Sigmoid colon (tissue), 7 donors: ENCODE results near the gene KRTAP1-5. TPM values are rescaled to one million over a fixed set of nuclear protein-coding genes. Genes with fewer than 3 reads are reported as not detected.
"Not testable (repeated sequence)": the region's sequence is repeated elsewhere in the genome, so short reads cannot be mapped to it uniquely, and the experiment has no call there.

Source experiments
- DNase-seq: peaks from one replicate; pipeline ENCODE4 v3.0.0-alpha.2; 2019
- H3K27ac ChIP-seq, 4 donors: fragments of 200-600 bp; sonication (generic); one replicate each; pipeline ENCODE4 v1.5.1; 2016 to 2019; ENCODE audit warnings: mild to moderate bottlenecking in 1 of 4
- H3K27me3 ChIP-seq, 3 donors: fragments of 200-600 bp; sonication (generic); one replicate each; pipeline ENCODE4 v1.5.1; 2019; ENCODE audit warnings: mild to moderate bottlenecking in 1 of 3
- H3K36me3 ChIP-seq, 4 donors: fragments of 200-600 bp; sonication (generic); one replicate each; pipeline ENCODE4 v1.5.1; 2016 to 2019
- H3K4me1 ChIP-seq, 4 donors: fragments of 200-600 bp; sonication (generic); one replicate each; pipeline ENCODE4 v1.5.1; 2017 to 2019
- H3K4me3 ChIP-seq, 4 donors: fragments of 200-600 bp; sonication (generic); one replicate each; pipeline ENCODE4 v1.5.1; 2017 to 2019; ENCODE audit warnings: mild to moderate bottlenecking in 2 of 4, moderate library complexity in 1 of 4
- H3K9me3 ChIP-seq, 4 donors: fragments of 200-600 bp in 3 of 4; sonication (generic) in 3 of 4; one replicate each; pipeline versions ENCODE4 v1.5.1 to v1.6.1; 2013 to 2019
- EP300 ChIP-seq, 4 donors: sonication (generic); formaldehyde crosslinking; IDR thresholded peaks; one replicate each; pipeline ENCODE4 v1.6.1; 2017; ENCODE audit warnings: antibody characterized with exemption in 4 of 4
- POLR2A ChIP-seq, 2 donors: fragments of 450-650 bp; IDR thresholded peaks; one replicate each; pipeline ENCODE4 v1.6.1; 2016; ENCODE audit warnings: antibody characterized with exemption in 2 of 2, mild to moderate bottlenecking in 2 of 2, moderate library complexity in 2 of 2
- POLR2AphosphoS5 ChIP-seq, 4 donors: sonication (generic); formaldehyde crosslinking; IDR thresholded peaks; one replicate each; pipeline ENCODE4 v1.6.1; 2017; ENCODE audit warnings: antibody characterized with exemption in 4 of 4
- WGBS, 2 donors: extraction: QIAGEN DNeasy Blood & Tissue Kit; methylation state at CpG; one replicate each; pipeline ENCODE4 v1.1.7; 2013; 5-methylcytosine and 5-hydroxymethylcytosine counted together
- intact Hi-C: fragments of 100-400 bp; cut with DNase I; formaldehyde crosslinking; loops from one replicate; pipeline ENCODE4 v1.15.1; 2023
- polyA plus RNA-seq, 3 donors: library from polyadenylated mRNA; stranded (reverse); fragments of 200-250 nt; gene quantifications; one replicate each; pipeline ENCODE4 v1.2.3, GENCODE V29; 2013
- total RNA-seq, 4 donors: library from RNA; depleted of rRNA; stranded (reverse); fragments of >200 nt; gene quantifications; one replicate each; pipeline ENCODE4 v1.1.0, GENCODE V29; 2016
- TF ChIP-seq, protein P1 (sequence below), 4 experiments: fragments of 450-650 bp in 3 of 4; fragments of 200-600 bp in 1 of 4; IDR thresholded peaks; one replicate each; pipeline ENCODE4 v1.5.1; 2016 to 2019; ENCODE audit warnings: antibody characterized with exemption in 4 of 4, mild to moderate bottlenecking in 3 of 4, moderate library complexity in 2 of 4
- donor health status: healthy with polysubstance abuse.
- donor health status: Bipolar disorder and iron deficiency.
- donor health status: healthy.

Gene KRTAP1-5
- total and polyA plus RNA-seq, 7 donors = not detected

GRCh38 chr17:41002814-41003213 is 24.2 kb downstream of the KRTAP1-5 start:
- DNase-seq = no peak
- intact Hi-C loops = no loop called here
- TF ChIP-seq EP300 (IDR thresholded peaks at IDR 0.05) (no peak), POLR2AphosphoS5 (IDR thresholded peaks at IDR 0.05) (no peak), POLR2A (IDR thresholded peaks at IDR 0.05) (no peak)
- TF ChIP-seq, protein P1, sequence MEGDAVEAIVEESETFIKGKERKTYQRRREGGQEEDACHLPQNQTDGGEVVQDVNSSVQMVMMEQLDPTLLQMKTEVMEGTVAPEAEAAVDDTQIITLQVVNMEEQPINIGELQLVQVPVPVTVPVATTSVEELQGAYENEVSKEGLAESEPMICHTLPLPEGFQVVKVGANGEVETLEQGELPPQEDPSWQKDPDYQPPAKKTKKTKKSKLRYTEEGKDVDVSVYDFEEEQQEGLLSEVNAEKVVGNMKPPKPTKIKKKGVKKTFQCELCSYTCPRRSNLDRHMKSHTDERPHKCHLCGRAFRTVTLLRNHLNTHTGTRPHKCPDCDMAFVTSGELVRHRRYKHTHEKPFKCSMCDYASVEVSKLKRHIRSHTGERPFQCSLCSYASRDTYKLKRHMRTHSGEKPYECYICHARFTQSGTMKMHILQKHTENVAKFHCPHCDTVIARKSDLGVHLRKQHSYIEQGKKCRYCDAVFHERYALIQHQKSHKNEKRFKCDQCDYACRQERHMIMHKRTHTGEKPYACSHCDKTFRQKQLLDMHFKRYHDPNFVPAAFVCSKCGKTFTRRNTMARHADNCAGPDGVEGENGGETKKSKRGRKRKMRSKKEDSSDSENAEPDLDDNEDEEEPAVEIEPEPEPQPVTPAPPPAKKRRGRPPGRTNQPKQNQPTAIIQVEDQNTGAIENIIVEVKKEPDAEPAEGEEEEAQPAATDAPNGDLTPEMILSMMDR (IDR thresholded peaks at IDR 0.05) = no peak

DNA sequence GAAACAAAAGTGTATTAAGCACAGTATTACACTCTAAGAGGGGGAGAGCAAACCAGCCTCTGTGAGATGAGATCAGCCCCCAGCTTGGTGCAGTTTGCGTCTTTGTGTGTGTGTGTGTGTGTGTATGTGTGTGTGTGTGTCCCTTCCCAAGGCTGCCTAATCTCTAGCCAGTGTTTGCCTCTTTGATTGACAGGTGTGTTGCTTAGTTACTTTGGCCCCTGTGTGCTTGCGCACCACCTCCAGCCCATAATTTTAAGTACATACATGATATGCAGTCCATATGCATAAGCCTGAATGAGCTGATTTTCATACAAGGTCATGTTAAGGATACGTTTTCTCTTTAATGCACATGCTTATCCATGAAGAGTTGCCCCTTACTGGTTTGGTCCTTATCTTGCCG is 25.2 kb downstream of the KRTAP1-5 start:
- H3K4me3 ChIP-seq = no peak overlapping the region
- TF ChIP-seq, protein P1 (IDR thresholded peaks at IDR 0.05) = no peak
- TF ChIP-seq POLR2AphosphoS5 (IDR thresholded peaks at IDR 0.05) = no peak
- no peak for TF ChIP-seq POLR2A (IDR thresholded peaks at IDR 0.05)
- TF ChIP-seq EP300 (IDR thresholded peaks at IDR 0.05) = no peak
- no peaks in the 10 kb centered on the region for H3K9me3 ChIP-seq
- H3K4me1 ChIP-seq = no peaks in the 10 kb centered on the region
- H3K36me3 ChIP-seq = no peaks in the 10 kb centered on the region
- no peaks in the 10 kb centered on the region for H3K27me3 ChIP-seq
- intact Hi-C loops = no loop called here
- no peak overlapping the region for H3K27ac ChIP-seq
- WGBS, 2 donors = 81 to 91% methylated on average over 4 of the region's 4 CpGs
- no peak for DNase-seq

More at GRCh38 chr17:41002814-41003213, 24.2 kb downstream of the KRTAP1-5 start:
- H3K9me3 ChIP-seq = no peaks in the 10 kb centered on the region
- no peak overlapping the region for H3K4me3 ChIP-seq
- H3K27me3 ChIP-seq = no peaks in the 10 kb centered on the region
- no peaks in the 10 kb centered on the region for H3K4me1 ChIP-seq
- no peaks in the 10 kb centered on the region for H3K36me3 ChIP-seq
- no peak overlapping the region for H3K27ac ChIP-seq
- 34 to 69% methylated on average over 5 of the region's 5 CpGs for WGBS, 2 donors

DNA sequence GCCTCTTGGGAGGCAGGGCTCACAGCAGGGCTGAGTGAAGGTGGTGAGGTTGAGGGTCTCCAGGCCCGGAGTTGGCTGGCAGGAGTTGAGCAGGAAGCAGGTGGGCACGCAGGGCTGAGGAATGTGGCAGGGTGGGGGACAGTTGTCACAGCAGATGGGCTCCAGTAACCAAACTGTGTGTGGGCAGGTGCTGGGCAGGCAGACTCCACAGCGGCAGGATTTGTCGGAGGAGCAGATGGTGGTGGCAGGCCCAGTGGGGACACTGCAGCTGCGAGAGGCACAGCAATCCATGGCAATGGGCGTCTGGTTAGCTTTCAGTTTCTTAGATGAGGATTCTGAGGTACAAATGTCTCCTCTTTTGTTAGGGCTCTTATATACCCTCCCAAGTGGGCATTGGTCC is 27.4 kb downstream of the KRTAP1-5 start, which contains the start of gene KRTAP3-2:
Gene KRTAP3-2, minus strand, starts transcription at position 344 of the 400 bp plus-strand sequence. Its CDS starts 53 bp downstream, at position 291.
- H3K4me3 ChIP-seq, H3K27ac ChIP-seq, H3K9me3 ChIP-seq, DNase-seq, H3K27me3 ChIP-seq, H3K36me3 ChIP-seq, intact Hi-C loops, H3K4me1 ChIP-seq: not testable (repeated sequence)
- 84 to 92% methylated on average over 6 of the region's 6 CpGs for WGBS, 2 donors

DNA sequence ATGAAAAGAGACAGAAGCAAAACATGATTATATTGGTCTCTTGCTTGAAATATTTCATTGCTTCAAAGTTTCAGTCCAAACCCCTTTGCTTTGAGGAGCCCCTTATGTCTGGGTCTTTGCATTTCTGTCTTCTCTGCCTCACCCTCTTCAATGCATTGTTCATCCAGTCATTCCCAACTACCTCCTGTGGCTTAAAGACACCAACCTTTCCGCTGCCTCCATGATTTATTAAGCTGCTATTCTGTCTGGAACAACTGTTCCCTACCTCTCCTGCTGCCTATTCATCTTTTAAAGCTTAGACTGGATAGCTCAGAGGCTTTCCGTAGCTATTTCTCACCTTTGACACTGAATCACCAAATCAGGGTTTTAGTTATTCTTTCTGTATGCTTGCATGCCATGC is 29.6 kb downstream of the KRTAP1-5 start:
- DNase-seq = no peak
- H3K36me3 ChIP-seq = no peaks in the 10 kb centered on the region
- 80 to 88% methylated on average over 2 of the region's 2 CpGs for WGBS, 2 donors
- no peaks in the 10 kb centered on the region for H3K9me3 ChIP-seq
- H3K27me3 ChIP-seq = no peaks in the 10 kb centered on the region
- intact Hi-C loops = no loop called here
- TF ChIP-seq POLR2AphosphoS5 (IDR thresholded peaks at IDR 0.05) (no peak), POLR2A (IDR thresholded peaks at IDR 0.05) (no peak), EP300 (IDR thresholded peaks at IDR 0.05) (no peak)
- TF ChIP-seq, protein P1 (IDR thresholded peaks at IDR 0.05) = no peak
- no peaks in the 10 kb centered on the region for H3K4me1 ChIP-seq
- no peak overlapping the region for H3K27ac ChIP-seq
- H3K4me3 ChIP-seq = no peak overlapping the region

DNA sequence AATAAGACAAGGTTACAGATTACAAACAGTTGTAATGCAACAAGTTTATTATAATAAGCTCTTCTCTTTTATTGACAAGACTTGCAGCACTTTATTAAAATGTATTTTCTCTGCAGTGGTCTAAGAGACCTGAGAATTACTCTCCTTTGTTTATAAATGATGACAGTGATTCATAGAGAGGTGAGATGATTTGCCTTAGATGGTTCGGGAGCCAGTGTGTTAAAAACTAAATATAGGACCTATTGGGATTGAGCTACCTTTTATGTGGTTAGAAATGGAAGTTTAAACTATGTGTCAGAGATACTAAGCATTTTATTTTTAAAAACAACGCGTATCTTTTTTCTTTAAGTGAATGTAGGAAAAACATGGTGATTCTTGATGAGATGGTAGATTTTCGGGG is 30.2 kb downstream of the KRTAP1-5 start:
- Histone ChIP-seq H3K36me3 (no peaks in the 10 kb centered on the region), H3K27me3 (no peaks in the 10 kb centered on the region), H3K27ac (no peak overlapping the region), H3K4me1 (no peaks in the 10 kb centered on the region), H3K9me3 (no peaks in the 10 kb centered on the region), H3K4me3 (no peak overlapping the region)
- intact Hi-C loops = no loop called here
- DNase-seq = no peak
- WGBS, 2 donors = 82 to 90% methylated on average over 4 of the region's 4 CpGs
- TF ChIP-seq POLR2A (IDR thresholded peaks at IDR 0.05) = no peak
- TF ChIP-seq, protein P1 (IDR thresholded peaks at IDR 0.05) = no peak
- TF ChIP-seq POLR2AphosphoS5 (IDR thresholded peaks at IDR 0.05) = no peak
- TF ChIP-seq EP300 (IDR thresholded peaks at IDR 0.05) = no peak
